ENCODE data around the gene ERCC4.

DNA sequence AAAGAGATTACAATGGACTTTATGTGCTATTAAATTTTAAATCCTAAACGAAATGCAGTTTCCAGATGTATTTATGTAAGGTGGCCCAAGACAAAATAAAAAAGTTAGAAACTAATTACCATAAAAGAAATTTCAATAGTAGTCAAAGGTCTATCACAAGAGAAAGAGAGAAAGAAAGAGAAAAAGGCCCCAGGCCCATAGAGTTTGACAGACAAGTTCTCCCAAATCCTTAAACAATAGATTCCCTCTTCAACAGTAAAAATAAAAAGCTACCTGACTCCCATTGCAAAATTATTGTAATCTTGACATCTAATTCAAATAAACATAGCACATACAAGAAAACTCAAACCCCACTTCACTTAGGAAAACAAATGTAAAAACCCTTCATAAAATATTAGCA is 8.6 kb upstream of the ERCC4 start:
- TF ChIP-seq EZH2phosphoT487 (IDR thresholded peaks at IDR 0.05; ENCODE audit: insufficient read depth, low read depth) (no peak), EZH2 (IDR thresholded peaks at IDR 0.05; ENCODE audit: insufficient read depth, poor library complexity, severe bottlenecking) (no peak)
